K562 (cell line): ENCODE data around the gene STX18. TPM values are rescaled to one million over a fixed set of nuclear protein-coding genes. Genes with fewer than 3 reads are reported as not detected.

Source experiments
- ATAC-seq: fragments of 200-7000 bp; cut with Tn5 transposase; 3 replicates; pipeline ENCODE4 v1.9.1; 2020; ENCODE audit warnings: moderate library complexity
- BruUV-seq: library from RNA; stranded (reverse); fragments of 400-500 nt; replicated peaks from 2 replicates; lab custom pipeline; 2021; lab: Mats Ljungman, UMichigan
- CTCF ChIA-PET: fragments of 300-600 bp; formaldehyde crosslinking; extraction: SDS; loops from one replicate; lab custom pipeline; 2021; ENCODE audit warnings: low intra/inter-chr PET ratio; lab: Yijun Ruan, JAX
- POLR2A ChIA-PET: fragments of 300-600, 350-650 bp; sonication (Branson Sonifier 250); formaldehyde crosslinking; extraction: SDS; loops from one replicate; lab custom pipeline; 2021; ENCODE audit warnings: antibody characterized with exemption, inconsistent platforms; lab: Yijun Ruan, JAX
- DNase-seq, 4 experiments: peaks; one replicate each; pipeline versions ENCODE4 v3.0.0 to v3.0.0-alpha.2; 2011 to 2018; ENCODE audit warnings: low spot score in 3 of 4, mixed read lengths in 3 of 4; ENCODE audit errors: extremely low read depth in 1 of 4
- FAIRE-seq: peaks from 2 replicates; lab custom pipeline; 2011; peaks lifted over from hg19 to GRCh38; lab: Jason Lieb, UNC
- H2AFZ ChIP-seq: 2 replicates; pipeline ENCODE4 v1.6.0; 2011; ENCODE audit warnings: low read depth, low read length, control low read depth, inconsistent platforms
- H3K27ac ChIP-seq: fragments of 200-600 bp; 3 replicates; pipeline ENCODE4 v1.8.0; 2011; ENCODE audit warnings: low read depth, mild to moderate bottlenecking, control low read depth, inconsistent platforms, low read length, moderate library complexity, mixed read lengths; ENCODE audit errors: extremely low read depth
- H3K27me3 ChIP-seq, 2 experiments: fragments of 300-600 bp in 1 of 2; 2 replicates in 1 of 2; 3 replicates in 1 of 2; pipeline versions ENCODE4 v1.6.0 to v1.8.0; 2011; ENCODE audit warnings: inconsistent platforms in 2 of 2, low read length in 2 of 2, mild to moderate bottlenecking in 1 of 2, mixed read lengths in 1 of 2, moderate library complexity in 1 of 2; ENCODE audit not compliant: control insufficient read depth in 2 of 2, insufficient read depth in 2 of 2
- H3K36me3 ChIP-seq: fragments of 300-600 bp; 3 replicates; pipeline ENCODE4 v1.8.0; 2011; ENCODE audit warnings: mild to moderate bottlenecking, low read length, inconsistent platforms; ENCODE audit not compliant: control insufficient read depth, insufficient read depth
- H3K4me1 ChIP-seq, 2 experiments: fragments of 200-600 bp in 1 of 2; replicated peaks in 1 of 2; 2 replicates in 1 of 2; 3 replicates in 1 of 2; pipeline versions ENCODE4 v1.5.1 to v1.8.0; 2011; ENCODE audit warnings: inconsistent platforms in 2 of 2, low read length in 2 of 2, mild to moderate bottlenecking in 1 of 2, mixed read lengths in 1 of 2, moderate library complexity in 1 of 2; ENCODE audit not compliant: control insufficient read depth in 2 of 2, insufficient read depth in 2 of 2
- H3K4me2 ChIP-seq: 2 replicates; pipeline ENCODE4 v1.6.1; 2011; ENCODE audit warnings: low read length, control low read depth, inconsistent platforms, mixed read lengths; ENCODE audit not compliant: insufficient read depth
- H3K4me3 ChIP-seq: fragments of 200-600 bp; sonication (generic), shearing (Covaris generic); 2 replicates; pipeline ENCODE4 v1.5.1; 2016; ENCODE audit warnings: control low read depth, inconsistent platforms
- H3K79me2 ChIP-seq: fragments of 200-600 bp; 3 replicates; pipeline ENCODE4 v1.8.0; 2011; ENCODE audit warnings: low read length, inconsistent platforms; ENCODE audit not compliant: control insufficient read depth, insufficient read depth
- H3K9ac ChIP-seq, 2 experiments: 2 replicates each; pipeline versions ENCODE4 v1.6.0 to v1.6.1; 2011; ENCODE audit warnings: low read depth in 2 of 2, low read length in 2 of 2, control low read depth in 1 of 2, inconsistent platforms in 1 of 2, mild to moderate bottlenecking in 1 of 2, mixed read lengths in 1 of 2; ENCODE audit not compliant: insufficient read depth in 1 of 2
- H3K9me1 ChIP-seq: one replicate; pipeline ENCODE4 v1.6.0; 2011; ENCODE audit warnings: inconsistent platforms, mild to moderate bottlenecking, low read length, moderate library complexity; ENCODE audit not compliant: control insufficient read depth, insufficient read depth
- H3K9me3 ChIP-seq: replicated peaks from 2 replicates; pipeline ENCODE4 v1.5.1; 2011; ENCODE audit warnings: low read depth, low read length, inconsistent platforms; ENCODE audit not compliant: control insufficient read depth, insufficient read depth
- H4K20me1 ChIP-seq: replicated peaks from 2 replicates; pipeline ENCODE4 v1.6.1; 2011; ENCODE audit warnings: low read length, inconsistent platforms, mixed read lengths; ENCODE audit not compliant: control insufficient read depth, insufficient read depth
- BRCA1 ChIP-seq, 2 experiments: fragments of 450-650 bp in 1 of 2; sonication (generic) in 1 of 2; formaldehyde crosslinking in 1 of 2; IDR thresholded peaks; 2 replicates each; pipeline versions ENCODE4 v1.5.0 to v1.6.1; 2017 to 2020; ENCODE audit warnings: mild to moderate bottlenecking in 1 of 2, missing genetic modification reagents in 1 of 2
- CBFB ChIP-seq: sonication (generic); formaldehyde crosslinking; IDR thresholded peaks from 2 replicates; pipeline ENCODE4 v1.4.0; 2020; ENCODE audit warnings: mild to moderate bottlenecking, missing genetic modification reagents
- ERF ChIP-seq: fragments of 450-650 bp; formaldehyde crosslinking; IDR thresholded peaks from 2 replicates; pipeline ENCODE4 v1.4.0; 2020; ENCODE audit warnings: mild to moderate bottlenecking, mixed read lengths
- FIP1L1 ChIP-seq: fragments of 200-400 bp; formaldehyde crosslinking; IDR thresholded peaks from 2 replicates; pipeline ENCODE4 v1.6.1; 2018; ENCODE audit warnings: mild to moderate bottlenecking, low read depth, low read length; ENCODE audit not compliant: poor library complexity, severe bottlenecking
- PML ChIP-seq: IDR thresholded peaks from 2 replicates; pipeline ENCODE4 v1.6.1; 2012; ENCODE audit warnings: low read length, inconsistent platforms
- SAP30 ChIP-seq: fragments of 200-600 bp; sonication (generic); IDR thresholded peaks from 2 replicates; pipeline ENCODE4 v1.6.1; 2012; ENCODE audit warnings: borderline replicate concordance, low read depth, mild to moderate bottlenecking, moderate library complexity, low read length, control low read depth, inconsistent platforms; ENCODE audit not compliant: insufficient read depth, poor library complexity, severe bottlenecking
- U2AF2 ChIP-seq: fragments of 200-400 bp; formaldehyde crosslinking; optimal IDR thresholded peaks from 2 replicates; pipeline ENCODE3; 2017; ENCODE audit warnings: low read depth, mild to moderate bottlenecking, low read length
- ZC3H11A ChIP-seq: IDR thresholded peaks from 2 replicates; pipeline ENCODE4 v1.6.1; 2012; ENCODE audit warnings: low read depth, low read length, improper control_type of control experiment
- WGBS: fragments of 100-300 bp; shearing (Covaris generic); methylation state at CpG from one replicate; pipeline ENCODE4 v1.1.6; 2016; ENCODE audit warnings: low coverage, mixed read lengths; ENCODE audit not compliant: insufficient coverage; ENCODE audit errors: missing lambda C conversion rate; 5-methylcytosine and 5-hydroxymethylcytosine counted together
- in situ Hi-C: fragments of 300-500 bp; cut with MboI; formaldehyde crosslinking; loops from 4 replicates; pipeline ENCODE4 v1.15.0; 2018; ENCODE audit warnings: inconsistent platforms, mixed read lengths
- intact Hi-C: fragments of 100-400 bp; cut with micrococcal nuclease; formaldehyde crosslinking; loops from 2 replicates; pipeline ENCODE4 v1.14.2; 2022
- polyA plus RNA-seq, 8 experiments: library from polyadenylated mRNA; depleted of rRNA in 4 of 8; stranded (reverse) in 5 of 8; unstranded in 3 of 8; fragments of >200 nt; fragmentation: Nextera tagmentation in 2 of 8; fragmentation: Illumina TruSeq in 1 of 8; extraction: Ambion mirVana in 2 of 8; extraction: Trizol in 1 of 8; gene quantifications; 2 replicates each; pipeline versions ENCODE4 v1.2.1 to v1.2.3, GENCODE V29; 2011 to 2014; ENCODE audit warnings: inconsistent platforms in 1 of 8, missing spikeins in 1 of 8
- total RNA-seq, 7 experiments: library from RNA; depleted of rRNA in 6 of 7; stranded (reverse); fragments of >200 nt in 6 of 7; fragmentation: Illumina TruSeq in 2 of 7; extraction: Trizol in 2 of 7; gene quantifications; 2 replicates each; pipeline versions ENCODE4 v1.2.1 to v1.2.3, GENCODE V29; 2011 to 2021; ENCODE audit warnings: low replicate concordance in 1 of 7
- TF ChIP-seq, protein P1 (sequence below): IDR thresholded peaks from 3 replicates; pipeline ENCODE4 v1.6.1; 2011; ENCODE audit warnings: borderline replicate concordance, mild to moderate bottlenecking; ENCODE audit not compliant: insufficient read length, insufficient read depth
- TF ChIP-seq, protein P2 (sequence below): sonication (generic); formaldehyde crosslinking; IDR thresholded peaks from 2 replicates; pipeline ENCODE4 v1.8.1; 2023; ENCODE audit warnings: mild to moderate bottlenecking, missing genetic modification reagents, moderate library complexity

STX18 gene
- total and polyA plus RNA-seq, 9 of the 15 experiments (the other 6 are each of a cell fraction or from before 2014, with no cell fraction given) = 6.2 to 41.7 (median 22.7) TPM

DNA sequence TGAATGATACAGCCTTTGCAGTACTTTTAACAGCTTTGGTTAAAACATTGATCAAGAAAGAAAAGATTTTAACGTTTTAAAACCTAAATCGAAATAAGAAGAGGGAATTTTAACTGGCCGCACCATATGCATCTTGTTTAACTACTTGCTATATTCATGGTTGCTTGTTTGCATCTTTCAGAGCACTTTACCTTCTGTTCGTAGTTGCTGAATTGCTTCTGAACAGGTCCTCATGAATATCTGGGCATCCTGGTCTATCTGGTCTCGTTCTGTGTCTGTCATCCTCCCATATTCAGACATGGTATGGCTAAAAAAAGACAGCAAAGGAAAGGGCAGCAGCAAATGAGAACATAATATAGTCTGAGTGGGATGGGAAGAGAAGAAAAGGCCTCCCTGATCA is 82.7 kb downstream of the STX18 start:
- Histone ChIP-seq H3K9me3 (no peaks in the 10 kb centered on the region), H3K4me3 (no peak overlapping the region), H3K27ac (no peak overlapping the region), H3K36me3 (peaks cover 31% of the 10 kb centered on the region; the same call in 2 of the 3 replicates), H3K4me2 (no peak overlapping the region), H2AFZ (no peak overlapping the region), H4K20me1 (no peaks in the 10 kb centered on the region), H3K79me2 (no peaks in the 10 kb centered on the region), H3K4me1 (no peaks in the 10 kb centered on the region), H3K27me3 (no peaks in the 10 kb centered on the region), H3K9me1 (no peaks in the 10 kb centered on the region), H3K9ac (no peak overlapping the region)
- FAIRE-seq (peak; percentile 46), ATAC-seq (no peak), DNase-seq (no peak)
- intact Hi-C loops (no loop called here), in situ Hi-C loops (no loop called here)
- TF ChIP-seq SAP30 (no peak), ERF (CRISPR knock-in tag) (no peak), ZC3H11A (no peak), FIP1L1 (no peak), BRCA1 (IDR thresholded peaks at IDR 0.05) (no peak), BRCA1 (CRISPR knock-in tag; IDR thresholded peaks at IDR 0.05) (no peak), U2AF2 (no peak), CBFB (no peak), PML (no peak)
- TF ChIP-seq, protein P1, sequence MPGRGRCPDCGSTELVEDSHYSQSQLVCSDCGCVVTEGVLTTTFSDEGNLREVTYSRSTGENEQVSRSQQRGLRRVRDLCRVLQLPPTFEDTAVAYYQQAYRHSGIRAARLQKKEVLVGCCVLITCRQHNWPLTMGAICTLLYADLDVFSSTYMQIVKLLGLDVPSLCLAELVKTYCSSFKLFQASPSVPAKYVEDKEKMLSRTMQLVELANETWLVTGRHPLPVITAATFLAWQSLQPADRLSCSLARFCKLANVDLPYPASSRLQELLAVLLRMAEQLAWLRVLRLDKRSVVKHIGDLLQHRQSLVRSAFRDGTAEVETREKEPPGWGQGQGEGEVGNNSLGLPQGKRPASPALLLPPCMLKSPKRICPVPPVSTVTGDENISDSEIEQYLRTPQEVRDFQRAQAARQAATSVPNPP = no peak
- TF ChIP-seq, protein P2, sequence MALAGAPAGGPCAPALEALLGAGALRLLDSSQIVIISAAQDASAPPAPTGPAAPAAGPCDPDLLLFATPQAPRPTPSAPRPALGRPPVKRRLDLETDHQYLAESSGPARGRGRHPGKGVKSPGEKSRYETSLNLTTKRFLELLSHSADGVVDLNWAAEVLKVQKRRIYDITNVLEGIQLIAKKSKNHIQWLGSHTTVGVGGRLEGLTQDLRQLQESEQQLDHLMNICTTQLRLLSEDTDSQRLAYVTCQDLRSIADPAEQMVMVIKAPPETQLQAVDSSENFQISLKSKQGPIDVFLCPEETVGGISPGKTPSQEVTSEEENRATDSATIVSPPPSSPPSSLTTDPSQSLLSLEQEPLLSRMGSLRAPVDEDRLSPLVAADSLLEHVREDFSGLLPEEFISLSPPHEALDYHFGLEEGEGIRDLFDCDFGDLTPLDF (CRISPR knock-in tag) = no peak
- CTCF ChIA-PET = no interaction called here
- POLR2A ChIA-PET = interaction anchor here (0.6 kb wide), 1 partner anchor 726 kb away, joined by 3 read pairs; no protein-coding TSS in a partner anchor
- 74% methylated on average over 5 of the region's 5 CpGs for WGBS
- BruUV-seq = no TSS peak
